A375 (cell line): Measurements from ENCODE around the gene FAM8A1. TPM values are rescaled to one million over a fixed set of nuclear protein-coding genes. Genes with fewer than 3 reads are reported as not detected.

Source experiments
- small RNA-seq: library from RNA; depleted of rRNA; stranded (forward); fragments of <200 nt; gene quantifications from one replicate; pipeline ENCODE3, GENCODE V24; 2014
- total RNA-seq: library from RNA; depleted of rRNA; stranded (reverse); fragments of >200 nt; shearing (Covaris generic); gene quantifications from 2 replicates; pipeline ENCODE4 v1.2.3, GENCODE V29; 2014; rRNA removed

Gene FAM8A1, protein sequence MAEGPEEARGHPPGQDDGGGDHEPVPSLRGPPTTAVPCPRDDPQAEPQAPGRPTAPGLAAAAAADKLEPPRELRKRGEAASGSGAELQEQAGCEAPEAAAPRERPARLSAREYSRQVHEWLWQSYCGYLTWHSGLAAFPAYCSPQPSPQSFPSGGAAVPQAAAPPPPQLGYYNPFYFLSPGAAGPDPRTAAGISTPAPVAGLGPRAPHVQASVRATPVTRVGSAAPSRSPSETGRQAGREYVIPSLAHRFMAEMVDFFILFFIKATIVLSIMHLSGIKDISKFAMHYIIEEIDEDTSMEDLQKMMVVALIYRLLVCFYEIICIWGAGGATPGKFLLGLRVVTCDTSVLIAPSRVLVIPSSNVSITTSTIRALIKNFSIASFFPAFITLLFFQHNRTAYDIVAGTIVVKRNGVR
- 5.0 and 6.1 TPM in 2 replicates for total RNA-seq

GRCh38 chr6:17599877-17600526, at the start of gene FAM8A1:
Gene FAM8A1, plus strand, starts transcription at chr6:17600302. Its CDS starts 108 bp downstream, at chr6:17600410.

Small RNA genes within 50 kb of the gene (small RNA-seq; reads per million reads assigned to genes)
- gene RNU6-190P (not detected), gene SUMO2P13 (not detected)

Other genes with a start within 250 kb of the FAM8A1 start
- 4.5 and 6.1 TPM in 2 replicates for gene CAP2, start 206.7 kb upstream of the FAM8A1 start, total RNA-seq
- 26.3 and 28.7 TPM in 2 replicates for gene NUP153, start 106.6 kb downstream of the FAM8A1 start, total RNA-seq